ENCODE data around the gene GLE1. TPM values are rescaled to one million over a fixed set of nuclear protein-coding genes. Genes with fewer than 3 reads are reported as not detected.

Gene GLE1
- total and polyA plus RNA-seq, 4 donors: 11.3 to 24.7 (median 21.1) TPM

DNA sequence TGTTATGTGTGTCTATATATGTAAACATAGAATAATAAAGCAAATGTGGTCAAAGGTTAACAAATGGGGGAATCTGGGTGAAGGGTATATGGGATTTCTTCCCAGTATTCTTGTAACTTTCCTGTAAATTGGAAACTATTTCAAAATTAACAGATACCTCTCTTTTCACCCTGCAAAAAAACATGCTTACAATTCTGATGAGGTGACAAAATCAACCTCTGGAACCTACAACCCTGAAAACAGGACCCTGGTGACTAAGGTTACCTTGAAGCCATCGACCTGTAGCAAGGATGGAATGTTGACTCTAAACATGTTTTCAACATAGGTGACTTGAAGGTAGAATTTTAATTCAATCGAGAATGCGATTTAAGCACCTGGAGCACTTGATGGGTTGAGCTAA lies 42.0 kb downstream of the GLE1 start:
- no peak for DNase-seq
- peaks cover 0 to 14% (median 2%) of the 10 kb centered on the region in 5 donors for H3K4me1 ChIP-seq (ENCODE audit: control insufficient read depth in 5 of 5, insufficient read depth in 5 of 5, low read length in 5 of 5)
- peaks cover 0 to 6% (median 2%) of the 10 kb centered on the region in 4 donors for H3K36me3 ChIP-seq (ENCODE audit: control insufficient read depth in 4 of 4, insufficient read depth in 4 of 4, low read length in 4 of 4)
- TF ChIP-seq, protein P1, sequence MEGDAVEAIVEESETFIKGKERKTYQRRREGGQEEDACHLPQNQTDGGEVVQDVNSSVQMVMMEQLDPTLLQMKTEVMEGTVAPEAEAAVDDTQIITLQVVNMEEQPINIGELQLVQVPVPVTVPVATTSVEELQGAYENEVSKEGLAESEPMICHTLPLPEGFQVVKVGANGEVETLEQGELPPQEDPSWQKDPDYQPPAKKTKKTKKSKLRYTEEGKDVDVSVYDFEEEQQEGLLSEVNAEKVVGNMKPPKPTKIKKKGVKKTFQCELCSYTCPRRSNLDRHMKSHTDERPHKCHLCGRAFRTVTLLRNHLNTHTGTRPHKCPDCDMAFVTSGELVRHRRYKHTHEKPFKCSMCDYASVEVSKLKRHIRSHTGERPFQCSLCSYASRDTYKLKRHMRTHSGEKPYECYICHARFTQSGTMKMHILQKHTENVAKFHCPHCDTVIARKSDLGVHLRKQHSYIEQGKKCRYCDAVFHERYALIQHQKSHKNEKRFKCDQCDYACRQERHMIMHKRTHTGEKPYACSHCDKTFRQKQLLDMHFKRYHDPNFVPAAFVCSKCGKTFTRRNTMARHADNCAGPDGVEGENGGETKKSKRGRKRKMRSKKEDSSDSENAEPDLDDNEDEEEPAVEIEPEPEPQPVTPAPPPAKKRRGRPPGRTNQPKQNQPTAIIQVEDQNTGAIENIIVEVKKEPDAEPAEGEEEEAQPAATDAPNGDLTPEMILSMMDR (IDR thresholded peaks at IDR 0.05; ENCODE audit: control extremely low read depth, extremely low read depth): no peak
- no peak for ATAC-seq (ENCODE audit: insufficient read depth, low FRiP score)
- no peaks in the 10 kb centered on the region for H3K9me3 ChIP-seq (ENCODE audit: control insufficient read depth in 4 of 4, insufficient read depth in 3 of 4, low read length in 3 of 4)
- no peak overlapping the region for H3K9ac ChIP-seq (ENCODE audit: insufficient read depth in 1 of 2, low read length in 2 of 2)
- H3K27ac ChIP-seq (ENCODE audit: low read depth in 1 of 2, low read length in 1 of 2): no peak overlapping the region
- 70 to 84% methylated on average over 3 of the region's 3 CpGs for WGBS, 2 donors
- no peaks in the 10 kb centered on the region for H3K27me3 ChIP-seq (ENCODE audit: control insufficient read depth in 3 of 3, insufficient read depth in 3 of 3, low read length in 2 of 3)
- H3K4me3 ChIP-seq: no peak overlapping the region

DNA sequence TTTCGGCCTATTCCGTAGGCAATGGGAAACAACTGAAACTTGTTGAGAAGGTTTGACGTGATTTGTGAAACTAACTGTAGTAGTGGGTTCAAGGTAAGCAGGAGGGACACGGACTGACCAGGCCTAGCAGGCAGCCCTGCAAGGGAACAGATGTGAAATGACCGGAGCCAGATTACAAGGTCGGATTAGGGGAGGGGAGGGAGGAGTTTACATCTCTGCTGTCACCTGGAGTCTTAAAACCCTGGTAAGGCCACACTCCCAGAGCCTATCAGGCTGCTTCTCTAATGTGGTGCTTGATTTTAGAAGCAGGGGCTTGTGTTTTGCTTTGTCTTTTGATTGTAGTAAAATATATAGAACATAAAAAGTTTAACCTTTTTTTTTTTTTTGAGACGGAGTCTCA lies 44.4 kb downstream of the GLE1 start:
- no peak overlapping the region for H3K9ac ChIP-seq (ENCODE audit: insufficient read depth in 1 of 2, low read length in 2 of 2)
- H3K4me1 ChIP-seq (ENCODE audit: control insufficient read depth in 5 of 5, insufficient read depth in 5 of 5, low read length in 5 of 5): peaks cover 0 to 24% (median 3%) of the 10 kb centered on the region in 5 donors
- no peak overlapping the region for H3K27ac ChIP-seq (ENCODE audit: low read depth in 1 of 2, low read length in 1 of 2)
- H3K9me3 ChIP-seq (ENCODE audit: control insufficient read depth in 4 of 4, insufficient read depth in 3 of 4, low read length in 3 of 4): no peaks in the 10 kb centered on the region
- no peaks in the 10 kb centered on the region for H3K36me3 ChIP-seq (ENCODE audit: control insufficient read depth in 4 of 4, insufficient read depth in 4 of 4, low read length in 4 of 4)
- no peaks in the 10 kb centered on the region for H3K27me3 ChIP-seq (ENCODE audit: control insufficient read depth in 3 of 3, insufficient read depth in 3 of 3, low read length in 2 of 3)
- TF ChIP-seq, protein P1 (IDR thresholded peaks at IDR 0.05; ENCODE audit: control extremely low read depth, extremely low read depth): no peak
- 95 to 96% methylated on average over 7 of the region's 7 CpGs for WGBS, 2 donors
- ATAC-seq (ENCODE audit: insufficient read depth, low FRiP score) (no peak), DNase-seq (no peak)
- no peak overlapping the region for H3K4me3 ChIP-seq

DNA sequence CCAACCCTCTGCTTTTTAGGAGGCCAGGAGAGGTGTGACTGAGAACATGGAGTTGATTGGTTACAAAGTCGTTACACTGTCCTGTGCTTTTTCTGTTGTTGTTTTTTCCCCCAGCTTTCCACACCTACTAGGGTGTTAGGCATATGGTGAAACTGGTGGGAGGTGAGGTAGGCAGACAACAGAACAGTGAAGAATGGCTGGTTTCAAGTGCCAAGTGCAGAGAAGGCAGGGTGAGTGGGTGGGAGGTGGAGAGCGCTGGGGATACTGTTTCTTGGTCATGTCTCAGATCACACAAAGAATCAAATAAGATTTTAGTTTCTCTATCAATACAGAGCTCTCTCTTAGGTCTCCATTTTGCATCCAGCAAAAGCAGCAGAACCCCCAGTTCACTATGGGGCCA lies 45.7 kb downstream of the GLE1 start:
- ATAC-seq (ENCODE audit: insufficient read depth, low FRiP score) (no peak), DNase-seq (no peak)
- TF ChIP-seq, protein P1 (IDR thresholded peaks at IDR 0.05; ENCODE audit: control extremely low read depth, extremely low read depth): no peak
- H3K9ac ChIP-seq (ENCODE audit: insufficient read depth in 1 of 2, low read length in 2 of 2): no peak overlapping the region
- H3K27me3 ChIP-seq (ENCODE audit: control insufficient read depth in 3 of 3, insufficient read depth in 3 of 3, low read length in 2 of 3): no peaks in the 10 kb centered on the region
- WGBS, 2 donors: 81 to 84% methylated on average over 2 of the region's 2 CpGs
- no peaks in the 10 kb centered on the region for H3K9me3 ChIP-seq (ENCODE audit: control insufficient read depth in 4 of 4, insufficient read depth in 3 of 4, low read length in 3 of 4)
- H3K4me3 ChIP-seq: no peak overlapping the region
- peaks cover 4 to 37% (median 17%) of the 10 kb centered on the region in 5 donors for H3K4me1 ChIP-seq (ENCODE audit: control insufficient read depth in 5 of 5, insufficient read depth in 5 of 5, low read length in 5 of 5)
- H3K27ac ChIP-seq (ENCODE audit: low read depth in 1 of 2, low read length in 1 of 2): peak overlapping the region in 1 of 2 donors; percentile 89
- H3K36me3 ChIP-seq (ENCODE audit: control insufficient read depth in 4 of 4, insufficient read depth in 4 of 4, low read length in 4 of 4): no peaks in the 10 kb centered on the region

All from lung (tissue), 12 donors.